Neuronal stem cell (in vitro differentiated cells): Measurements from ENCODE around the gene NRIP2.

Experiments
- DNase-seq: peaks from one replicate; pipeline ENCODE4 v3.0.0-alpha.2; 2013; ENCODE audit warnings: low spot score
- H2AFZ ChIP-seq: one replicate; pipeline ENCODE4 v1.6.1; 2013; ENCODE audit warnings: mild to moderate bottlenecking, low read length, inconsistent platforms
- H2AK5ac ChIP-seq: 2 replicates; pipeline ENCODE4 v1.6.1; 2013; ENCODE audit warnings: low read depth, mild to moderate bottlenecking, inconsistent platforms, low read length, moderate library complexity, mixed read lengths
- H2BK120ac ChIP-seq: 2 replicates; pipeline ENCODE4 v1.6.1; 2013; ENCODE audit warnings: low read depth, mild to moderate bottlenecking, inconsistent platforms, low read length, moderate library complexity, mixed read lengths
- H2BK12ac ChIP-seq: one replicate; pipeline ENCODE4 v1.6.1; 2013; ENCODE audit warnings: low read length, inconsistent platforms
- H2BK15ac ChIP-seq: 2 replicates; pipeline ENCODE4 v1.6.1; 2013; ENCODE audit warnings: mild to moderate bottlenecking, low read length, inconsistent platforms, mixed read lengths
- H2BK5ac ChIP-seq: one replicate; pipeline ENCODE4 v1.6.1; 2013; ENCODE audit warnings: inconsistent platforms, mild to moderate bottlenecking, low read length, moderate library complexity
- H3K14ac ChIP-seq: one replicate; pipeline ENCODE4 v1.6.1; 2013; ENCODE audit warnings: low read length, inconsistent platforms
- H3K18ac ChIP-seq: 2 replicates; pipeline ENCODE4 v1.6.1; 2013; ENCODE audit warnings: low read length, inconsistent platforms
- H3K23ac ChIP-seq: 2 replicates; pipeline ENCODE4 v1.6.1; 2013; ENCODE audit warnings: low read depth, mild to moderate bottlenecking, mixed read lengths, low read length, inconsistent platforms; ENCODE audit not compliant: poor library complexity
- H3K27ac ChIP-seq: replicated peaks from 3 replicates; pipeline ENCODE4 v1.5.1; 2013; ENCODE audit warnings: low read length, inconsistent platforms
- H3K27me3 ChIP-seq, 3 experiments: 2 replicates each; pipeline ENCODE4 v1.6.1; 2013; ENCODE audit warnings: low read length in 3 of 3, mild to moderate bottlenecking in 2 of 3, inconsistent platforms in 1 of 3, low read depth in 1 of 3, mixed read lengths in 1 of 3, moderate library complexity in 1 of 3; ENCODE audit not compliant: control insufficient read depth in 3 of 3, insufficient read depth in 3 of 3
- H3K36me3 ChIP-seq, 2 donors: replicated peaks in 1 of 2; 2 replicates each; pipeline ENCODE4 v1.6.1; 2013; ENCODE audit warnings: low read length in 2 of 2; ENCODE audit not compliant: control insufficient read depth in 2 of 2, insufficient read depth in 2 of 2
- H3K4ac ChIP-seq: 2 replicates; pipeline ENCODE4 v1.6.1; 2013; ENCODE audit warnings: inconsistent platforms, mild to moderate bottlenecking, low read length, moderate library complexity
- H3K4me1 ChIP-seq, 2 donors: 1 replicate in 1 of 2; 2 replicates in 1 of 2; pipeline ENCODE4 v1.6.1; 2013; ENCODE audit warnings: low read length in 2 of 2, low read depth in 1 of 2; ENCODE audit not compliant: control insufficient read depth in 2 of 2, insufficient read depth in 1 of 2
- H3K4me2 ChIP-seq: one replicate; pipeline ENCODE4 v1.6.1; 2013; ENCODE audit warnings: mild to moderate bottlenecking, low read length, inconsistent platforms; ENCODE audit not compliant: insufficient read depth, poor library complexity, severe bottlenecking
- H3K4me3 ChIP-seq, 2 donors: 2 replicates each; pipeline ENCODE4 v1.5.1; 2013; ENCODE audit warnings: low read length in 2 of 2, mild to moderate bottlenecking in 2 of 2, inconsistent platforms in 1 of 2, moderate library complexity in 1 of 2
- H3K79me1 ChIP-seq: one replicate; pipeline ENCODE4 v1.6.1; 2013; ENCODE audit warnings: low read depth, mild to moderate bottlenecking, inconsistent platforms, low read length, moderate library complexity
- H3K9ac ChIP-seq: one replicate; pipeline ENCODE4 v1.6.1; 2013; ENCODE audit warnings: mild to moderate bottlenecking, low read depth, low read length, inconsistent platforms; ENCODE audit not compliant: poor library complexity
- H3K9me3 ChIP-seq, 2 donors: replicated peaks in 1 of 2; 2 replicates each; pipeline versions ENCODE3 to v1.6.1; 2013; ENCODE audit warnings: low read length in 2 of 2, mild to moderate bottlenecking in 2 of 2, inconsistent platforms in 1 of 2, low read depth in 1 of 2, mixed read lengths in 1 of 2, moderate library complexity in 1 of 2; ENCODE audit not compliant: control insufficient read depth in 2 of 2, insufficient read depth in 1 of 2
- H4K8ac ChIP-seq: one replicate; pipeline ENCODE4 v1.6.1; 2013; ENCODE audit warnings: low read depth, mild to moderate bottlenecking, inconsistent platforms, low read length, moderate library complexity
- H4K91ac ChIP-seq: one replicate; pipeline ENCODE4 v1.6.1; 2013; ENCODE audit warnings: low read length, low read depth, mild to moderate bottlenecking, inconsistent platforms; ENCODE audit not compliant: poor library complexity
- WGBS, 2 donors: extraction: QIAGEN DNeasy Blood & Tissue Kit; methylation state at CpG; one replicate each; pipeline ENCODE4 v1.1.7; 2013; ENCODE audit warnings: missing lambda C conversion rate in 2 of 2, mixed read lengths in 1 of 2; ENCODE audit not compliant: insufficient read length in 2 of 2, insufficient replicate concordance in 1 of 2; ENCODE audit errors: extremely low coverage in 2 of 2; 5-methylcytosine and 5-hydroxymethylcytosine counted together

NRIP2 gene

GRCh38 chr12:2804393-2805142 lies 30.3 kb downstream of the NRIP2 start:
- no peak overlapping the region for H4K8ac ChIP-seq
- no peak overlapping the region for H3K4me3 ChIP-seq
- no peak overlapping the region for H3K14ac ChIP-seq
- no peak overlapping the region for H2AK5ac ChIP-seq
- H2BK12ac ChIP-seq: no peak overlapping the region
- H3K9me3 ChIP-seq: no peaks in the 10 kb centered on the region
- H2BK15ac ChIP-seq: no peak overlapping the region
- H3K36me3 ChIP-seq: peaks cover 44 to 63% of the 10 kb centered on the region in 2 donors
- H4K91ac ChIP-seq: no peak overlapping the region
- H2AFZ ChIP-seq: no peak overlapping the region
- no peaks in the 10 kb centered on the region for H3K27me3 ChIP-seq
- H3K27ac ChIP-seq: no peak overlapping the region
- peaks cover 2% of the 10 kb centered on the region for H3K79me1 ChIP-seq
- WGBS, 2 donors: no CpG with 5 or more reads among the region's 5 CpGs
- H2BK5ac ChIP-seq: no peak overlapping the region
- DNase-seq: no peak
- no peak overlapping the region for H3K18ac ChIP-seq
- no peak overlapping the region for H3K4ac ChIP-seq
- H3K9ac ChIP-seq: no peak overlapping the region
- H3K23ac ChIP-seq: no peak overlapping the region
- H2BK120ac ChIP-seq: no peak overlapping the region
- no peak overlapping the region for H3K4me2 ChIP-seq
- no peaks in the 10 kb centered on the region for H3K4me1 ChIP-seq

- Histone ChIP-seq H2BK12ac (no peak overlapping the region), H2BK15ac (no peak overlapping the region), H3K23ac (no peak overlapping the region), H4K8ac (no peak overlapping the region), H3K4me2 (no peak overlapping the region), H3K27ac (no peak overlapping the region), H2AK5ac (no peak overlapping the region), H3K4ac (no peak overlapping the region), H4K91ac (no peak overlapping the region), H3K9ac (no peak overlapping the region), H2BK5ac (no peak overlapping the region), H3K18ac (no peak overlapping the region), H3K9me3 (no peaks in the 10 kb centered on the region), H2BK120ac (no peak overlapping the region), H2AFZ (no peak overlapping the region), H3K4me3 (no peak overlapping the region), H3K4me1 (no peaks in the 10 kb centered on the region), H3K36me3 (peaks cover 49 to 70% of the 10 kb centered on the region in 2 donors), H3K79me1 (peaks cover 2% of the 10 kb centered on the region), H3K27me3 (no peaks in the 10 kb centered on the region), H3K14ac (no peak overlapping the region)
- DNase-seq: no peak
- WGBS, 2 donors: no CpG with 5 or more reads among the region's 7 CpGs
Measured at GRCh38 chr12:2803635-2804392, 31.0 kb downstream of the NRIP2 start.

GRCh38 chr12:2801044-2801783 lies 33.6 kb downstream of the NRIP2 start:
- H3K4me3 ChIP-seq: no peak overlapping the region
- H3K14ac ChIP-seq: no peak overlapping the region
- no peak overlapping the region for H4K91ac ChIP-seq
- H3K4ac ChIP-seq: no peak overlapping the region
- H2BK12ac ChIP-seq: no peak overlapping the region
- H2BK120ac ChIP-seq: no peak overlapping the region
- no peak overlapping the region for H2AFZ ChIP-seq
- H3K4me2 ChIP-seq: no peak overlapping the region
- no peak for DNase-seq
- no peak overlapping the region for H4K8ac ChIP-seq
- peaks cover 1 to 3% of the 10 kb centered on the region in 2 donors for H3K4me1 ChIP-seq
- H3K79me1 ChIP-seq: peaks cover 2% of the 10 kb centered on the region
- no peak overlapping the region for H3K23ac ChIP-seq
- H3K18ac ChIP-seq: no peak overlapping the region
- no peaks in the 10 kb centered on the region for H3K27me3 ChIP-seq
- H3K9me3 ChIP-seq: no peaks in the 10 kb centered on the region
- no CpG with 5 or more reads among the region's 16 CpGs for WGBS, 2 donors
- peaks cover 67 to 96% of the 10 kb centered on the region in 2 donors for H3K36me3 ChIP-seq
- H3K9ac ChIP-seq: no peak overlapping the region
- no peak overlapping the region for H2BK5ac ChIP-seq
- H2BK15ac ChIP-seq: no peak overlapping the region
- no peak overlapping the region for H3K27ac ChIP-seq
- H2AK5ac ChIP-seq: no peak overlapping the region
